MM.1S (cell line): ENCODE data around the gene MAP4K3.

Source experiments
- DNase-seq: peaks from one replicate; pipeline ENCODE4 v3.0.0-alpha.2; 2015
- H2AFZ ChIP-seq: fragments of 300-600 bp; sonication (generic); 2 replicates; pipeline ENCODE4 v1.6.0; 2016; ENCODE audit warnings: antibody characterized with exemption, low read length
- H3F3A ChIP-seq: fragments of 300-600 bp; sonication (generic); 2 replicates; pipeline ENCODE4 v1.6.1; 2016; ENCODE audit warnings: mild to moderate bottlenecking, antibody characterized with exemption, low read length, moderate library complexity, mixed read lengths; ENCODE audit not compliant: insufficient read depth
- H3K27ac ChIP-seq: fragments of 300-600 bp; sonication (generic); 2 replicates; pipeline ENCODE4 v1.5.1; 2016; ENCODE audit warnings: mild to moderate bottlenecking, low read length
- H3K27me3 ChIP-seq: fragments of 300-600 bp; sonication (generic); replicated peaks from 2 replicates; pipeline ENCODE4 v1.6.0; 2016; ENCODE audit warnings: low read length; ENCODE audit not compliant: insufficient read depth
- H3K36me3 ChIP-seq: fragments of 300-600 bp; sonication (generic); replicated peaks from 2 replicates; pipeline ENCODE4 v1.6.1; 2016; ENCODE audit warnings: mild to moderate bottlenecking, low read length, mixed read lengths; ENCODE audit not compliant: insufficient read depth
- H3K4me1 ChIP-seq: fragments of 300-600 bp; sonication (generic); 2 replicates; pipeline ENCODE4 v1.6.1; 2016; ENCODE audit warnings: low read length, mixed read lengths
- H3K4me2 ChIP-seq: fragments of 300-600 bp; sonication (generic); 2 replicates; pipeline ENCODE4 v1.6.0; 2016; ENCODE audit warnings: low read depth, low read length
- H3K4me3 ChIP-seq: fragments of 300-600 bp; sonication (generic); 2 replicates; pipeline ENCODE4 v1.5.1; 2016; ENCODE audit warnings: low read length, mixed read lengths
- H3K79me2 ChIP-seq: fragments of 300-600 bp; sonication (generic); 2 replicates; pipeline ENCODE4 v1.6.1; 2016; ENCODE audit warnings: mixed run types, low read length, mixed read lengths
- H3K9ac ChIP-seq: fragments of 300-600 bp; sonication (generic); 2 replicates; pipeline ENCODE4 v1.6.1; 2016; ENCODE audit warnings: low read length, mixed read lengths
- H3K9me2 ChIP-seq: fragments of 300-600 bp; sonication (generic); replicated peaks from 2 replicates; pipeline ENCODE4 v1.6.1; 2016; ENCODE audit warnings: mild to moderate bottlenecking, low read length, mixed read lengths; ENCODE audit not compliant: insufficient read depth
- H3K9me3 ChIP-seq: fragments of 300-600 bp; sonication (generic); replicated peaks from 2 replicates; pipeline ENCODE4 v1.6.1; 2016; ENCODE audit warnings: mild to moderate bottlenecking, low read length, mixed read lengths; ENCODE audit not compliant: insufficient read depth
- H4K20me1 ChIP-seq: fragments of 300-600 bp; sonication (generic); 2 replicates; pipeline ENCODE4 v1.6.1; 2016; ENCODE audit warnings: mild to moderate bottlenecking, low read length, moderate library complexity, mixed read lengths; ENCODE audit not compliant: insufficient read depth
- EZH2 ChIP-seq: fragments of 300-600 bp; sonication (generic); optimal IDR thresholded peaks from 2 replicates; pipeline ENCODE3; 2017; ENCODE audit warnings: low read depth, mild to moderate bottlenecking, antibody characterized with exemption, low read length, mixed read lengths
- EZH2phosphoT487 ChIP-seq: fragments of 300-600 bp; sonication (generic); IDR thresholded peaks from 2 replicates; pipeline ENCODE4 v1.6.1; 2018; ENCODE audit warnings: antibody characterized with exemption, low read length
- TF ChIP-seq, protein P1 (sequence below): fragments of 300-600 bp; sonication (generic); IDR thresholded peaks from 2 replicates; pipeline ENCODE4 v1.5.1; 2016; ENCODE audit warnings: antibody characterized with exemption, low read length, mixed read lengths

MAP4K3 gene

GRCh38 chr2:39475006-39475405, 37.9 kb upstream of the MAP4K3 start:
- Histone ChIP-seq H4K20me1 (no peaks in the 10 kb centered on the region), H3K27ac (no peak overlapping the region), H3K4me1 (peaks cover 19% of the 10 kb centered on the region)

DNA sequence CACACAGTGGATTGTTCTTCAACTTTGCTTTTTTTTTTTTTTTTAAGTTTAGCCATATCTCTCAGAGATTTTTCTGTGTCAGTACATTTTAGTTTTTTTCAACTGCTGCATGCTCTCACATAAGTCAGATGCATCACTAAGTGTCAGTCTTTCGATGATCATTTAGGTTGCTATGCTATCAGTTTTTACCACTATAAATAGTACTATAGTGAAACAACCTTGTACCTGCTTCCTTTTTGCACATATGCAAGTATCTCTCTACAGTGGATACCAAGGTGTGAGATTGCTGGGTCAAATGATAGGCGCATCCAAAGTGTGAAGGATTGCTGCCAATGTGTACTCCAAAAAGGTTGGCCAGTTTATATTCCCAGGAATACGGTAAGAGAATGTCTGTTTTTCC, 33.5 kb upstream of the MAP4K3 start:
- TF ChIP-seq, protein P1, sequence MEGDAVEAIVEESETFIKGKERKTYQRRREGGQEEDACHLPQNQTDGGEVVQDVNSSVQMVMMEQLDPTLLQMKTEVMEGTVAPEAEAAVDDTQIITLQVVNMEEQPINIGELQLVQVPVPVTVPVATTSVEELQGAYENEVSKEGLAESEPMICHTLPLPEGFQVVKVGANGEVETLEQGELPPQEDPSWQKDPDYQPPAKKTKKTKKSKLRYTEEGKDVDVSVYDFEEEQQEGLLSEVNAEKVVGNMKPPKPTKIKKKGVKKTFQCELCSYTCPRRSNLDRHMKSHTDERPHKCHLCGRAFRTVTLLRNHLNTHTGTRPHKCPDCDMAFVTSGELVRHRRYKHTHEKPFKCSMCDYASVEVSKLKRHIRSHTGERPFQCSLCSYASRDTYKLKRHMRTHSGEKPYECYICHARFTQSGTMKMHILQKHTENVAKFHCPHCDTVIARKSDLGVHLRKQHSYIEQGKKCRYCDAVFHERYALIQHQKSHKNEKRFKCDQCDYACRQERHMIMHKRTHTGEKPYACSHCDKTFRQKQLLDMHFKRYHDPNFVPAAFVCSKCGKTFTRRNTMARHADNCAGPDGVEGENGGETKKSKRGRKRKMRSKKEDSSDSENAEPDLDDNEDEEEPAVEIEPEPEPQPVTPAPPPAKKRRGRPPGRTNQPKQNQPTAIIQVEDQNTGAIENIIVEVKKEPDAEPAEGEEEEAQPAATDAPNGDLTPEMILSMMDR: no peak
- no peak for TF ChIP-seq EZH2
- Histone ChIP-seq H3K9ac (peak overlapping the region; percentile 69), H3K27ac (peak overlapping the region; percentile 94), H3K4me1 (peaks cover 51% of the 10 kb centered on the region), H3K4me3 (peak overlapping the region; percentile 4; the same call in 1 of the 2 replicates), H2AFZ (no peak overlapping the region), H3K9me2 (no peaks in the 10 kb centered on the region), H3K79me2 (no peaks in the 10 kb centered on the region), H3K27me3 (no peaks in the 10 kb centered on the region), H3F3A (peaks cover 45% of the 10 kb centered on the region), H4K20me1 (no peaks in the 10 kb centered on the region), H3K9me3 (no peaks in the 10 kb centered on the region), H3K4me2 (peak overlapping the region; percentile 81), H3K36me3 (no peaks in the 10 kb centered on the region)
- DNase-seq: peak; percentile 70

More at GRCh38 chr2:39475006-39475405, 37.9 kb upstream of the MAP4K3 start:
- no peaks in the 10 kb centered on the region for H3K9me3 ChIP-seq
- H3F3A ChIP-seq: peaks cover 18% of the 10 kb centered on the region
- no peak overlapping the region for H3K4me2 ChIP-seq
- no peaks in the 10 kb centered on the region for H3K79me2 ChIP-seq
- DNase-seq: no peak
- no peak overlapping the region for H3K4me3 ChIP-seq
- no peaks in the 10 kb centered on the region for H3K27me3 ChIP-seq
- TF ChIP-seq EZH2phosphoT487: no peak
- TF ChIP-seq, protein P1: no peak
- TF ChIP-seq EZH2: no peak
- H2AFZ ChIP-seq: no peak overlapping the region
- H3K9ac ChIP-seq: no peak overlapping the region
- no peaks in the 10 kb centered on the region for H3K9me2 ChIP-seq
- no peaks in the 10 kb centered on the region for H3K36me3 ChIP-seq

GRCh38 chr2:39469807-39470206, 32.7 kb upstream of the MAP4K3 start:
- no peaks in the 10 kb centered on the region for H3K27me3 ChIP-seq
- peak overlapping the region; percentile 69 for H3K9ac ChIP-seq
- TF ChIP-seq EZH2phosphoT487 (no peak), EZH2 (no peak)
- TF ChIP-seq, protein P1: no peak
- peak overlapping the region; percentile 94 for H3K27ac ChIP-seq
- H2AFZ ChIP-seq: no peak overlapping the region
- peak overlapping the region; percentile 31 for H3K4me3 ChIP-seq
- H3F3A ChIP-seq: peaks cover 45% of the 10 kb centered on the region
- no peaks in the 10 kb centered on the region for H4K20me1 ChIP-seq
- peaks cover 51% of the 10 kb centered on the region for H3K4me1 ChIP-seq
- H3K9me3 ChIP-seq: no peaks in the 10 kb centered on the region
- H3K79me2 ChIP-seq: no peaks in the 10 kb centered on the region
- no peaks in the 10 kb centered on the region for H3K9me2 ChIP-seq
- peak overlapping the region; percentile 81 for H3K4me2 ChIP-seq
- peak; percentile 89 for DNase-seq
- H3K36me3 ChIP-seq: no peaks in the 10 kb centered on the region
